OCI-LY7 (cell line): Measurements from ENCODE around the gene ZNF827. TPM values are rescaled to one million over a fixed set of nuclear protein-coding genes. Genes with fewer than 3 reads are reported as not detected.
A peak's percentile ranks its signal among the peaks of the same experiment; 100 is the strongest.

Source experiments
- BruUV-seq: library from RNA; stranded (reverse); fragments of 400-500 nt; replicated peaks from 2 replicates; lab custom pipeline; 2021; lab: Mats Ljungman, UMichigan
- CTCF ChIA-PET: fragments of 300-600 bp; sonication (Branson Sonifier 250); formaldehyde crosslinking; loops from one replicate; lab custom pipeline; 2022; ENCODE audit warnings: antibody characterized with exemption; ENCODE audit not compliant: unreplicated experiment; lab: Charles Lee
- POLR2A ChIA-PET: fragments of 300-600 bp; sonication (Branson Sonifier 250); formaldehyde crosslinking; loops from one replicate; lab custom pipeline; 2022; ENCODE audit warnings: antibody characterized with exemption; lab: Charles Lee
- DNase-seq: peaks from one replicate; pipeline ENCODE4 v3.0.0-alpha.2; 2015; ENCODE audit warnings: low spot score
- H2AFZ ChIP-seq: fragments of 200-600 bp; sonication (generic), shearing (Covaris generic); 2 replicates; pipeline ENCODE4 v1.6.1; 2014; ENCODE audit warnings: mild to moderate bottlenecking, antibody characterized with exemption, low read length, moderate library complexity
- H3K27ac ChIP-seq: fragments of 200-600 bp; sonication (generic); 2 replicates; pipeline ENCODE4 v1.5.1; 2014; ENCODE audit warnings: mixed run types, low read depth, mild to moderate bottlenecking, moderate library complexity, low read length, inconsistent platforms; ENCODE audit not compliant: poor library complexity, severe bottlenecking
- H3K36me3 ChIP-seq: fragments of 200-600 bp; sonication (generic); 2 replicates; pipeline ENCODE4 v1.6.1; 2014; ENCODE audit warnings: mild to moderate bottlenecking, antibody characterized with exemption, low read length, moderate library complexity, mixed read lengths; ENCODE audit not compliant: insufficient read depth
- H3K4me1 ChIP-seq: fragments of 200-600 bp; sonication (generic); 2 replicates; pipeline ENCODE4 v1.5.1; 2014; ENCODE audit warnings: mild to moderate bottlenecking, low read length; ENCODE audit not compliant: insufficient read depth, poor library complexity, severe bottlenecking
- H3K4me2 ChIP-seq: fragments of 200-600 bp; sonication (generic); 2 replicates; pipeline ENCODE4 v1.6.1; 2014; ENCODE audit warnings: mild to moderate bottlenecking, low read length
- H3K4me3 ChIP-seq: fragments of 200-600 bp; sonication (generic); 2 replicates; pipeline ENCODE4 v1.5.1; 2014; ENCODE audit warnings: mild to moderate bottlenecking, low read depth, low read length; ENCODE audit not compliant: poor library complexity, severe bottlenecking
- H3K79me2 ChIP-seq: fragments of 200-600 bp; sonication (generic); 2 replicates; pipeline ENCODE4 v1.6.1; 2016; ENCODE audit warnings: low read depth, mild to moderate bottlenecking, low read length, moderate library complexity, mixed read lengths; ENCODE audit not compliant: insufficient read depth
- H3K9me2 ChIP-seq: fragments of 200-600 bp; sonication (generic); 2 replicates; pipeline ENCODE4 v1.6.1; 2016; ENCODE audit warnings: mild to moderate bottlenecking, low read length, mixed read lengths; ENCODE audit not compliant: insufficient read depth
- H3K9me3 ChIP-seq: fragments of 200-600 bp; sonication (generic); 2 replicates; pipeline ENCODE4 v1.6.1; 2014; ENCODE audit warnings: mild to moderate bottlenecking, mixed run types, low read length, mixed read lengths
- H4K20me1 ChIP-seq: fragments of 200-600 bp; sonication (generic); 2 replicates; pipeline ENCODE4 v1.6.1; 2014; ENCODE audit warnings: mild to moderate bottlenecking, antibody characterized with exemption, low read length, moderate library complexity, mixed read lengths; ENCODE audit not compliant: insufficient read depth
- CTCF ChIP-seq: fragments of 200-600 bp; sonication (generic); conservative IDR thresholded peaks from 2 replicates; pipeline ENCODE4 v1.5.1; 2014; ENCODE audit warnings: mild to moderate bottlenecking, antibody characterized with exemption, low read length, moderate library complexity, mixed read lengths
- EZH2phosphoT487 ChIP-seq: fragments of 200-600 bp; sonication (generic); IDR thresholded peaks from 2 replicates; pipeline ENCODE4 v1.6.1; 2018; ENCODE audit warnings: low read depth, borderline replicate concordance, mild to moderate bottlenecking, mixed run types, antibody characterized with exemption, low read length, moderate library complexity, mixed read lengths
- intact Hi-C: fragments of 100-400 bp; cut with micrococcal nuclease; formaldehyde crosslinking; loops from one replicate; pipeline ENCODE4 v1.10.0; 2022; ENCODE audit not compliant: unreplicated experiment
- total RNA-seq, 2 experiments: library from RNA; depleted of rRNA in 1 of 2; stranded (reverse); fragments of >200 nt in 1 of 2; shearing (Covaris generic) in 1 of 2; gene quantifications; 2 replicates each; pipeline ENCODE4 v1.2.3, GENCODE V29; 2014 to 2022

The ZNF827 gene
- total RNA-seq, 2 experiments from 2014 or later: 15.1 to 42.9 TPM

- peak overlapping the region; percentile 92 for H3K27ac ChIP-seq
- H3K4me3 ChIP-seq: peak overlapping the region; percentile 87
- BruUV-seq: no TSS peak
- DNase-seq: peak; percentile 39
- peaks cover 63% of the 10 kb centered on the region for H3K4me1 ChIP-seq
- no peaks in the 10 kb centered on the region for H3K9me2 ChIP-seq
- peak overlapping the region; percentile 32; the same call in 1 of the 2 replicates for H2AFZ ChIP-seq
- H3K4me2 ChIP-seq: peak overlapping the region; percentile 93
- no peaks in the 10 kb centered on the region for H3K9me3 ChIP-seq
- TF ChIP-seq EZH2phosphoT487 (no peak), CTCF (no peak)
- ChIA-PET CTCF (no interaction called here), POLR2A (interaction anchor here (0.6 to 1.5 kb wide), 4 partner anchors 12 to 422 kb away, joined by 3 to 4 read pairs (median 4); no protein-coding TSS in a partner anchor)
- peaks cover 73% of the 10 kb centered on the region for H3K79me2 ChIP-seq
- H4K20me1 ChIP-seq: peaks cover 15% of the 10 kb centered on the region; the same call in 1 of the 2 replicates
- peaks cover 19% of the 10 kb centered on the region for H3K36me3 ChIP-seq
- intact Hi-C loops: loop anchor here (5.0 kb wide), 5 partner anchors 98 to 752 kb away; partner anchors contain the start of genes LSM6, OTUD4 and SMAD1
Observed at GRCh38 chr4:145934434-145935047, 4.1 kb downstream of the ZNF827 start.

GRCh38 chr4:145933134-145933533 is 5.5 kb downstream of the ZNF827 start:
- no peak for TF ChIP-seq EZH2phosphoT487
- no peak for TF ChIP-seq CTCF
- intact Hi-C loops: no loop called here
- no peak overlapping the region for H2AFZ ChIP-seq
- H4K20me1 ChIP-seq: peaks cover 15% of the 10 kb centered on the region; the same call in 1 of the 2 replicates
- H3K9me2 ChIP-seq: no peaks in the 10 kb centered on the region
- no peak overlapping the region for H3K4me2 ChIP-seq
- peaks cover 29% of the 10 kb centered on the region for H3K36me3 ChIP-seq
- H3K9me3 ChIP-seq: no peaks in the 10 kb centered on the region
- POLR2A ChIA-PET: interaction anchor here (0.7 to 1.7 kb wide), 5 partner anchors 10 to 99 kb away, joined by 3 to 5 read pairs (median 3); no protein-coding TSS in a partner anchor
- H3K4me3 ChIP-seq: no peak overlapping the region
- peaks cover 58% of the 10 kb centered on the region for H3K4me1 ChIP-seq
- H3K79me2 ChIP-seq: peaks cover 87% of the 10 kb centered on the region
- DNase-seq: no peak
- H3K27ac ChIP-seq: no peak overlapping the region
- no TSS peak for BruUV-seq
- CTCF ChIA-PET: no interaction called here

DNA sequence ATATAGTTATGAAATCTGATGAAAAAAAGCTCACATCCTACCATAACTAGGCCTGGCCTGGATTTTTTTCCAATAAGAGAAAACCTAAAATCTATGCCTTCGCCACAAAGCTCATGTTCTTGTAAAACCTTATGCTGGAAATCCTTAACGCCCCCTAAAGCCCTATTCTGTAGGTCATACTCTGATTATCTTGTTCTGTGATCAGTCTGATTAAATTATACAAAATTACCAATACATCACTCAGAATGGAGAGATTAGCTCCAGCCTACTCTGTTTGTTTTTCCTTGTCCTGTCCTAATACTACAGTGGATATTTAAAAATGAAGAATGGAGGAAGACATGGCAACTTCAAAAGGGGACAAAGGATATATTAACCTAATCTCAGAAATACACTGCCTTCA is 7.2 kb downstream of the ZNF827 start:
- peak overlapping the region; percentile 33 for H3K4me2 ChIP-seq

More for the DNA sequence above, 7.2 kb downstream of the ZNF827 start:
- POLR2A ChIA-PET: interaction anchor here (0.6 to 2.8 kb wide), 12 partner anchors 9 to 752 kb away, joined by 3 to 15 read pairs (median 4); no protein-coding TSS in a partner anchor
- Histone ChIP-seq H3K4me3 (no peak overlapping the region), H3K9me2 (no peaks in the 10 kb centered on the region), H3K27ac (no peak overlapping the region), H3K9me3 (0 out of 2 replicates have a peak, but pooled peaks cover under 1% of the 10 kb centered on the region), H2AFZ (no peak overlapping the region), H3K36me3 (peaks cover 44% of the 10 kb centered on the region), H3K79me2 (peaks cover 99% of the 10 kb centered on the region), H3K4me1 (peaks cover 58% of the 10 kb centered on the region), H4K20me1 (peaks cover 15% of the 10 kb centered on the region; the same call in 1 of the 2 replicates)
- intact Hi-C loops: no loop called here
- no TSS peak for BruUV-seq
- CTCF ChIA-PET: interaction anchor here (0.8 kb wide), 2 partner anchors 12 to 269 kb away, joined by 3 to 4 read pairs; no protein-coding TSS in a partner anchor
- DNase-seq: no peak
- TF ChIP-seq CTCF: 0 out of 2 replicates have a peak, but pooled peaks have one; percentile 28
- no peak for TF ChIP-seq EZH2phosphoT487
